Measurements from ENCODE around the gene IGFBP4.

Gene IGFBP4

DNA sequence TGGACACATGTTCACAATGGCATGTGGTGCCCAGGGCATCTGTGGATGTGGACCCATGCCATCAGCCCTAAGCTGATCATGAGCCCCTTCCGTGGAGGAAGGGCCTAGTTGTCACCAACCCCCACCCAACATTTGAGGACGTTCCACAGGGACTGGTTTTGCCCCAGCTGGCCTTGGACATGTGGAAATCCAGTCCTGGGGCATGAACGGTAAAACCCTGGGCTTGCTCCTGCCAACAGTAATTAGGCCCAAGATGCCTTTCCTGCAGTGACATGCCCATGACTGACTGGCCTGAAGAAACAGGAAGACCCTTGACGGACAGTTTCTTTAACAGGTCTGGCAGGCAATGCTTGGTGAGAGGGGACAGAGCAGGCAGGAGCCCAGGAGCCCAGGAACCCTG lies 50.4 kb downstream of the IGFBP4 start:
- DNase-seq = no peak

DNA sequence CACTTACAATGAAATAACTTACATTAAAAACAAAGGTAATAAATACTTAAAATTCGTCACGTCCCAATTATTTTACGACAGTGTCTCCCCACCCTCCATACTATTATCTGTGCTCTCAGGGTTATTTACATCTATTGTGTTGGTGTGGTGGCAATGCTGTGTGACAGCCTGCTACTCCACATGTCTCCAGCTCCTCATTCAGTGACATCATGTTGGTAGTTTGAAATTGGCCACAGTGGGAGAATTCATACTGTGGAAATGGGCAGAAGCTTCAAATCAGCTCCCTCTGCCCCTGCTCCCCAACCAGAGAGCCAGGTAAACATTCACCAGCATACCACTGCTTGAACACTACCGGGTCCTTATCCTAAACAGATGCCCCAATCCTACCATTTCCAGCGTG lies 51.9 kb downstream of the IGFBP4 start:
- DNase-seq = no peak

DNA sequence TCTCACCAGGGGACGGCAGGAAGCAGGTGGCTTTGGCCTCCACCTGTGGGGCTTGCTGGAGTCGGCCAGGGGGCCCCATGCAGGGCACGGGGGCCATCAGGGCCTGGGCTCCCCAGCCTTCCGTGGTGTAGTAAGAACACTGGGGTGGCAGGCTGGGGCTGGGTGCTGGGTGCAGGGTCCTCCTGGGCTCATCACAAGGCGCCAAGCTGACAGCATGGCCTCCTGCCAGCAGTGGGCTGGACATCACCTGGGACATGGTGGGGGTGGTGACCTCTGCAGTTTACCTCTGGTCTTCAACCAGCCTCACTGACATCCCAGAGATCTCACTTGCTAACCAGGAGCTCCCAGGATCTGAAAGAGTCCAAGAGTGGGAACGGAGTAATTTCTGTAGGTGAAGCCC lies 52.9 kb downstream of the IGFBP4 start:
- DNase-seq = no peak

DNA sequence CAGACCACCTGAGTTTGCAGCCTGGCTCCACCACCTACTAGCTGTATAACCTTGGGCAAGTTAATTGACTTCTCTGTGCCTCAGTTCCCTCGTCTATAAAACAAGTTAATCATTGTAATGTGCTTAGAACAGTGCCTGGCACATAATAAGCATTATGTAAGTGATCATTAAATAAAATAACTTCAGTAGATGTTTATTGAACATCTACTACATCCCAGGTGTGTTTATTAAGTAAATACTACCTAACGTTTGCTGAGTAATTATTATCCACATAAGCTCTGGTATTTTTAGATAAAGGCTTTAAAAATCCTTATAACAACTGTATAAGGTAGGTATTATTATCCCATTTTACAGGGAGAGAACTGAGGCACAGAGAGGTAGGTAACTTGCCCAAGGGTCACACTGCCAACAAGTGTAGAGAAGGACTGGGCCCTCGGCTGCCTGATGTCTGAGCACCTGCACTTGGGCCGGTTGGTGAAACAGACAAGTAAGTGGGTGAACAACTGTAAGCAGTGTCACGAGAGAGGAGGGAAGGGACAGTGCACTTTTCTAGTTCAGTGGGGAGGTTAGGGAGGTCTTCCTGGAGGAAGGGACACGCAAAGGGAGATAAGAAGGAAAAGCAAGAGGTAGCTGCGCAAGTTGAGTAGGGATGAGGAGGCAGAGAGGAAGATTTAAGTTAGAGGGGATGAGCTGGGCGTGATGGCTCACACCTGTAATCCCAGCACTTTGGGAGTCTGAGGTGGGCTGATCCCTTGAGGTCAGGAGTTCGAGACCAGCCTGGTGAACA lies 53.6 kb downstream of the IGFBP4 start:
- DNase-seq = no peak

DNA sequence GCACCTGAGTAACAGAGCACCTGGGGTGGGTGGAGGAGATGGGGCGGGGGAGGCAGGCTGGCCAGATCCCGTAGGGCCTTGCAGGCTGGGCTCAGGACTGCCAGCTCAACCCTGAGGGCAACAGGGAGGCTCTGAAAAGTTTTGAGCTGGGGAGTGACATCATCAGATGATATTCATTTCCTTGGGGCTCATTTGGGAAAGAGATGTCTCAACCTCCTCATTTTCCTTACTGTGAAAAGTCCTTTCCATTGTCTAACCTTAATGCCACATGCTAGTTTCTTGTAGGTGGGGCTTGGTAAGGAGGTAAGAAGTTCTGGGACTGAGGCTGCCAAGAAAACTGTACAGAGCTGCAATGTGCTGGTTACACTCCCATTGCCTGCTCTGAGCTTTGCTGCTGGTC lies 54.4 kb downstream of the IGFBP4 start:
- DNase-seq = no peak

DNA sequence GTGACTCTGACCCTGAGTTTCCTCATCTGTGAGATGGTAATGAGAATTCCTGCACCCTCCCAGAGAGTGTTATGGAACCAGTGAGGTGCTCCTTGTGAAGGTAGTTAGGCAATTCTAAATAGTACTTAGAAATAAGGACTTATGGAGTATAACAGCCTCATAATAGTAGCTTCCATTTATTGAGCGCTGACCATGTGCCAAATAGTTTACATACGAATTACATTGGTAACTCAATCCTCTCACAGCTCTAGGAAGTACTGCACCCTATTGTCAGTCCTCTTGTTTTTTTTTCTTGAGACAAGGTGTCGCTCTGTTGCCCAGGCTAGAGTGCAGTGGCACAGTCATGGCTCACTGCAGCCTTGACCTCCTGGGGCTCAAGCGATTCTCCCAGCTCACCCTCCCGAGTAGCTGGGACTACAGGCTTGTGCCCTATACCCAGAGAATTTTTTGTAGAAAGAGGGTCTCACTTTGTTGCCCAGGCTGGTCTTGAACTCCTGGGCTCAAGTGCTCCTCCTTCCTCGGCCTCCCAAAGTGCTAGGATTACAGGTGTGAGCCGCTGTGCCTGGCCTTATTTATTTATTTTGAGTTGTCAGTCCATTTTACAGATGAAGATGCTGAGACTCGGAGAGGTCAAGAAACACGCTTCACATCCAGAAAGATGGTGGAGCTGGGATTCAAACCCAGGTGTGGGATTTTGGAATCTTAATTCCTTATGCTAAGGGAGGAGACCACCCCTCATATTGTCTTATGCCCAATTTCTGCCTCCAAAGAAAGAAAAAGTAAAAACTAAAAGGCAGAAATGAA lies 55.2 kb downstream of the IGFBP4 start:
- peak; percentile 8 for DNase-seq

DNA sequence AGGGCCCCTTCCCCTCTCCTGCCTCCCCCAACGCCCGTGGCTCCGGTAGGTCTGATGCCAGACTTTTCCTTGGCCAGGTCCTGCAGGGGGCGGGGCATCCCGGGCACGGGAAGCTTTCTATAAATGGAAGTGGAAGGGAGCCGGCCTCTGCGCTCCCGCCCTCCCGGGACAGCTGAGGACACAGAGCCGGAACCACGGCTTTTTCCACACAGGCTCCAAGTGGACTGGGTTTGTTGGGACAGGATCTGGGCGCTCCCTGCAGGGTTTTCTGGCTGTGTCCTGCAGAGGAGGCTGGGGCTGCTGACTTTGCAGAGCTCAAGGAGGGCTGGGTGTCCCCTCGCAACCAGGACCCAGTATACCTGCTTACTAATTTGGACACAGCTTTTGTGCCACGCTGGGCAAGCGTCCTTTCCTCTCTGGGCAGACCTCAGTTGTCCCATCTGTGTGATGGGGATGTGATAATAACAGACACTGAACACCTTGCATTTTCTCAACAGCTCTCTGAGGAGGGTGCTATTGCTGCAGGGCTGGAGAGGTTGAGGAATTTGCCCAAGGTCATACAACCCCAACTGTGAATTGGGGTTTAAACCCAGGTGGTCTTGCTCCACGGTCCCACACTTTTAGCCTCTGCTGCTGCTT lies 56.4 kb downstream of the IGFBP4 start:
- DNase-seq = peak; percentile 17

DNA sequence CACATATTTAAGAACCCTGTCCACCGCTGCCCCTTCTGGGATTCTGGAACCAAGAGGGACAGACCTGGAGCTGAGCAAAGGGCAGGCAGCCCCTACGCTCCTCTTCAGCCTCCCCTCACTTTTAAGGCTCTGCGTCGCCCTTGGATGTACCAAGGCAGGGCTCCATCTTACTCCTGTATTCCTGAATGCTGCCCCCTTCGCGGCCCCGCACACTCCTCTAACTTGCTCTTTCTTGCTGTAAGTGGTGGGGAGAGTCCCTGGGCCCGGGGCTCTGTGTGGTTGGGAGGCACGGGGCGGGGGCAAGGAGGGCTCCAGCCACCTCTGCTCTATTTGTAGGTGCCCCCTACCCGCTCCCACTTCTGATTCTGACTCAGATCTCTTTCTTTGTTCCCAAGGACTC lies 56.9 kb downstream of the IGFBP4 start:
- no peak for DNase-seq

DNA sequence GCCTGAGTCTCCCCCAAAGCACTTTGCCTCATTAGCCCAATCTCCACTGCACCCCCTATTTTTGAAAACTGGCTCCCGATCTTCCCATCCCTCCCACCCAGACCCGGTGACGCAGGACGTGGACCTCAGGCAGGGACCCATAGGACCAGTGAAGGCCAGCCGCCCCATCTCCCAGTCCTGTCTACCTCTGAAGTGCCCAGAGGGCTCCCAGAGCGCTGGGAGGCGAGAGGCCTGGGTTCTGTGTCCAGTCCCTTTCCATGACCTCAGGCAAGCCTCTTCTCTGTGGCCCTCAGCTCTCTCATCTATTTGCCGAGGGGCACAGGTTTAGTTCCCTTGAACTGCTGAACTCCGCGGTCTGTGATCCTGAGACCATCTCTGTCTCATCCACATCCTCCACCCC lies 57.5 kb downstream of the IGFBP4 start:
- DNase-seq = no peak

DNA sequence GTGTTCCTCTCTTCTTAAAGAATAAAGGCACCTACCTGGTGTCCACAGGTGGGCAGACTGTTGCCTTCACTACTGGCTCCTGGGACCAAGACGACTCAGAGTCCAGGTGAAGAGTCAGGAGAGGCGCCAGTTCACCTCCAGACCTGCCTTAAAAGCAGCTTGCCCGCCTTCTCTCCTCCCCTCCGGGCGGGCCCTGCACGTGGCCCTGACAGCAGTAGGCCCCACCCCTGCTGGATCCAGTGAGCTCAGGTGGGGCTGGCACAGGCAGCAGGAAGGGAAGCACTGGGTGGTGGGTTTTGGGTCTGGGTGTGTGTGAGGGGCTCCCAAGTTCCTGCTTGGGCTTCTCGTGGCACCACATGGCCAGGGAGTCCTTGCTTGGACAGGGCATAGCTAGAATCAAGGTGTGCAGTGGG lies 58.3 kb downstream of the IGFBP4 start, which contains the start of gene TNS4:
TSS of gene TNS4 (minus strand) at position 125 of the 413 bp plus-strand sequence. CDS start 5,198 bp downstream, outside the sequence.
- no peak for DNase-seq

DNA sequence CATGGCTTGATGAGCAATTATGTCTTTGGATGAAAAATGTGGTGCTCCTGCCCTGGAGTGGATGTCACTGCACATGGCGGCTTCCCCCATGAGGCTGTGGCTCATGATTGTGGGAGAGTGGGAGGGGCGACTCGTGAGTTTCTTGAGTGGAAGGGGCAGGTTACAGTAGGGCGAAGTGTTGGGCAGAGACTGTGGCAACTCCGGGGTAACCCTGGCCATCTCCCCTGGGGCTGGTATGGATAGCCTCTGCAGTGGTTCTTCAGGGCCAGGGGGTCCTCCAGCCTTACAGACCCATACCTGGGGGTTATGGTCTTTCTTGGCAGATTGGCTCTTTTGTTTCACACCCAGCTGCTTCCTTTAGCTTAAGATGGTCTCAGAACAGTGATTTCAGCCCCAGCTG lies 59.5 kb downstream of the IGFBP4 start:
- no peak for DNase-seq

DNA sequence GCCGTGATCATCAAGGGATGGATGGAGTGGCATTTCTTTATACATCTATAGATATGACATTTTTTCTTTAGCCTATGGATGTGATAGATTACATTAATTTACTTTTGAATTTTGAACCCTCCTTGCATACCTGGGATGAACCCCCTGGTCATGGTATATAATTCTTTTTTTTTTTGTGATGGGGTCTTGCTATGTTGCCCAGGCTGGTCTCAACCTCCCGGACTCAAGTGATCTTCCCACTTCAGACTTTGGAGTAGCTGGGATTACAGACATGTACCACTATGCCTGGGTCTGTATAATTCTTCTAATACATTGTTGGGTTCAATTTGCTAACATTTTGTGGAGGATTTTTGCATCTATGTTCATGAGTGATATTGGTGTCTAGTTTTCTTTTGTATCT lies 59.9 kb downstream of the IGFBP4 start:
- DNase-seq = no peak

DNA sequence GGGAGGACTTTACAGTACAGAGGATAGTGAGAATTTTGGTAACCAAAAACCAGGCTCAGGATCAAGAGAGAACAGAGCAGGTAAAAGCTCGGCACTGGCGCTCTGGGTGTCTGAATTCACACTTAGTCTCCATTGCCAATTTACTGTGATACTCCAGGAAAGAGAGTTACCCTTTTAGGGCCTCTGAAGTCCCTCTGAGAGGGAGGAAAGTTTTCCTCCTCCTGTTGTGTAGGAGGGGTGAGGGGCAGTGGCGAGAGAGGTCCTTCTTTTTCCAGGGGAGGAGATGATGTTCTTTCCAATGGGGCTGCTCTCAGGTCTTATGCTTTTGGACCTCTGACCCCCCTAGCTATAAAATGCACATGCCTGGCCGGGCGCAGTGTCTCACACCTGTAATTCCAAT lies 63.5 kb downstream of the IGFBP4 start:
- peak; percentile 4 for DNase-seq
